T-cell (primary cell): ENCODE measurements around the gene CNTNAP2. TPM values are rescaled to one million over a fixed set of nuclear protein-coding genes. Genes with fewer than 3 reads are reported as not detected.

ENCODE experiments used
- ATAC-seq, 4 experiments: fragments of 200-7000 bp in 3 of 4; fragments of 150-1000 bp in 1 of 4; cut with Tn5 transposase; replicated peaks in 1 of 4; 1 replicate in 3 of 4; 2 replicates in 1 of 4; pipeline ENCODE4 v1.10.0; 2021; ENCODE audit warnings: moderate library complexity in 3 of 4, mild to moderate bottlenecking in 2 of 4, moderate number of reproducible peaks in 1 of 4
- CTCF ChIA-PET, 2 donors: fragments of 300-600 bp; sonication (Branson Sonifier 250); formaldehyde crosslinking; loops; one replicate each; lab custom pipeline; 2022; ENCODE audit warnings: antibody characterized with exemption in 2 of 2; lab: Charles Lee
- POLR2A ChIA-PET, 2 donors: fragments of 300-600 bp; sonication (Branson Sonifier 250); formaldehyde crosslinking; loops; one replicate each; lab custom pipeline; 2022; ENCODE audit warnings: antibody characterized with exemption in 2 of 2; lab: Charles Lee
- DNase-seq, 35 experiments: peaks; one replicate each; pipeline versions ENCODE4 v3.0.0 to v3.0.0-alpha.2; 2013 to 2023
- H3K27ac ChIP-seq: one replicate; pipeline ENCODE4 v1.5.1; 2013; ENCODE audit warnings: low read length
- H3K27me3 ChIP-seq, 2 experiments: replicated peaks in 1 of 2; 1 replicate in 1 of 2; 2 replicates in 1 of 2; pipeline versions ENCODE4 v1.6.1 to v1.7.0; 2013; ENCODE audit warnings: low read length in 1 of 2, mixed read lengths in 1 of 2; ENCODE audit not compliant: control insufficient read depth in 2 of 2, insufficient read depth in 2 of 2; ENCODE audit errors: extremely low read depth in 1 of 2
- H3K36me3 ChIP-seq, 2 donors: 1 replicate in 1 of 2; 2 replicates in 1 of 2; pipeline versions ENCODE4 v1.6.1 to v1.7.0; 2013; ENCODE audit warnings: low read length in 1 of 2; ENCODE audit not compliant: control insufficient read depth in 2 of 2, insufficient read depth in 1 of 2; ENCODE audit errors: extremely low read depth in 1 of 2
- H3K4me1 ChIP-seq, 2 experiments: 1 replicate in 1 of 2; 2 replicates in 1 of 2; pipeline versions ENCODE4 v1.6.1 to v1.7.0; 2013; ENCODE audit warnings: low read length in 2 of 2, mixed read lengths in 1 of 2; ENCODE audit not compliant: insufficient read depth in 2 of 2, control insufficient read depth in 1 of 2; ENCODE audit errors: extremely low read depth in 1 of 2
- H3K4me3 ChIP-seq, 2 donors: 1 replicate in 1 of 2; 2 replicates in 1 of 2; pipeline versions ENCODE4 v1.5.1 to v1.7.0; 2013; ENCODE audit warnings: mild to moderate bottlenecking in 2 of 2, low read length in 1 of 2, moderate library complexity in 1 of 2; ENCODE audit not compliant: control insufficient read depth in 1 of 2; ENCODE audit errors: extremely low read depth in 1 of 2
- H3K9me3 ChIP-seq: 2 replicates; pipeline ENCODE4 v1.7.0; 2013
- H3K27ac Mint-ChIP-seq, 2 donors: one replicate each; pipeline ENCODE4 v1.8.0; 2020 to 2021; ENCODE audit warnings: mild to moderate bottlenecking in 2 of 2, mixed read lengths in 2 of 2
- H3K27me3 Mint-ChIP-seq, 2 donors: one replicate each; pipeline ENCODE4 v1.8.0; 2021 to 2022; ENCODE audit warnings: mixed read lengths in 2 of 2
- H3K36me3 Mint-ChIP-seq: one replicate; pipeline ENCODE4 v1.8.0; 2021; ENCODE audit warnings: mixed read lengths
- H3K4me1 Mint-ChIP-seq, 3 donors: one replicate each; pipeline ENCODE4 v1.8.0; 2020 to 2022; ENCODE audit warnings: mixed read lengths in 3 of 3, mild to moderate bottlenecking in 1 of 3
- H3K4me3 Mint-ChIP-seq, 3 donors: one replicate each; pipeline ENCODE4 v1.8.0; 2020 to 2022; ENCODE audit warnings: mild to moderate bottlenecking in 3 of 3, mixed read lengths in 3 of 3, moderate library complexity in 3 of 3
- H3K9me3 Mint-ChIP-seq, 3 donors: one replicate each; pipeline ENCODE4 v1.8.0; 2020 to 2022; ENCODE audit warnings: mixed read lengths in 3 of 3
- WGBS: methylation state at CpG from one replicate; pipeline ENCODE4 v1.1.5; 2013; ENCODE audit warnings: missing lambda C conversion rate; ENCODE audit not compliant: insufficient coverage; 5-methylcytosine and 5-hydroxymethylcytosine counted together
- total RNA-seq, 35 experiments: library from RNA in 6 of 35; stranded (reverse) in 6 of 35; fragments of 120-200 nt in 1 of 35; gene quantifications; one replicate each; pipeline versions ENCODE4 v1.2.1 to v1.2.4 and lab custom pipeline; 2013 to 2026

The CNTNAP2 gene
- total RNA-seq, 5 donors from 2014 or later (not counting 1 experiment from before 2014, with no cell fraction given) = 0.15 to 0.72 (median 0.21) TPM

DNA sequence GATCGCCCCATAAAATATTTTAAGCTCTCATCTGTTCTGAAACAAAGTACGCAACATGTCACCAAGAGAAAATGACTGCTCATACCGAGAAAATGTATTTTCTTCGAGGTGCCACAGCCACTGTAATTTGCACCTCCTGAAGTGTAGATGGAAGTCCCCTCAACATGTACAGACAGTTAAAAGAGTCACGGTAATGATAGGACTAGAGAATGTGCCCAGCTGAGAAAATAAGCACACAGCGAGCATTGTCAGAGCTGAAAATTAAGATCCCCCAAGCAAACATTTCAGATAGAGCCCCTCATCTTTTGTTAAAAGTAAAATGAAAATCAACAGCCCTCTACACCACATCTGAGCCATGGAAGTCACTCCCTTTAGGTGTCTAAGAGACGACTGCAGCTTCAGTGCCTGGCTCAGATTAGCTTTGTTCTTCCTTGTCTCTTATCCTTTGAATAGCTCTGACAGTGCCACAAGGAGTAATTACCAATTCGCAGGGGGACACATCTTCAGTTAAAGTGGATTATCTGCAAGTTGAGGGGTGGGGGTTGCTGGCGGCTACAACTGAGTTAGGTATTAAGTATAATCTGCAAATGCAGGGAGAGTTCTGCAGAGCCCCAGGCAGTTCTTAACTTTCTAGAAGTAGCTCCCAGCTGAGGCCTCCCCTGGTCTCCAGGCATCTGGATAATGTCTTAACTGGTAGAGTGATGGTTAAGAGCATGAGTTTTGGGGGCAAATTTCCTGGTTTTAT is 2251.3 kb downstream of the CNTNAP2 start:
- Histone ChIP-seq H3K9me3 (no peaks in the 10 kb centered on the region), H3K4me3 (no peak overlapping the region), H3K27me3 (peaks cover 0 to 8% of the 10 kb centered on the region in 2 experiments), H3K27ac (no peak overlapping the region), H3K36me3 (no peaks in the 10 kb centered on the region), H3K4me1 (no peaks in the 10 kb centered on the region)
- H3K9me3 Mint-ChIP-seq = peaks cover 0 to 4% (median 0%) of the 10 kb centered on the region in 3 donors
- H3K27ac Mint-ChIP-seq = no peak overlapping the region
- H3K4me1 Mint-ChIP-seq = no peaks in the 10 kb centered on the region
- WGBS = 96% methylated on average over 5 of the region's 9 CpGs
- ChIA-PET CTCF (no interaction called here), POLR2A (no interaction called here)
- peaks cover 0 to 14% of the 10 kb centered on the region in 2 donors for H3K27me3 Mint-ChIP-seq
- no peaks in the 10 kb centered on the region for H3K36me3 Mint-ChIP-seq
- no peak overlapping the region for H3K4me3 Mint-ChIP-seq
- ATAC-seq (no peak), DNase-seq (no peak)

GRCh38 chr7:148368562-148368961 is 2252.0 kb downstream of the CNTNAP2 start:
- ChIA-PET CTCF (no interaction called here), POLR2A (no interaction called here)
- ATAC-seq = no peak
- WGBS = 91% methylated on average over 5 of the region's 10 CpGs
- no peaks in the 10 kb centered on the region for H3K4me1 Mint-ChIP-seq
- no peak overlapping the region for H3K4me3 Mint-ChIP-seq
- DNase-seq = no peak
- no peak overlapping the region for H3K27ac ChIP-seq
- H3K4me1 ChIP-seq = no peaks in the 10 kb centered on the region
- no peaks in the 10 kb centered on the region for H3K36me3 Mint-ChIP-seq
- no peaks in the 10 kb centered on the region for H3K9me3 ChIP-seq
- peaks cover 0 to 8% of the 10 kb centered on the region in 2 experiments for H3K27me3 ChIP-seq
- H3K27me3 Mint-ChIP-seq = peaks cover under 1 to 14% of the 10 kb centered on the region in 2 donors
- H3K9me3 Mint-ChIP-seq = peaks cover 0 to 4% (median 0%) of the 10 kb centered on the region in 3 donors
- H3K27ac Mint-ChIP-seq = no peak overlapping the region
- no peak overlapping the region for H3K4me3 ChIP-seq
- H3K36me3 ChIP-seq = no peaks in the 10 kb centered on the region

DNA sequence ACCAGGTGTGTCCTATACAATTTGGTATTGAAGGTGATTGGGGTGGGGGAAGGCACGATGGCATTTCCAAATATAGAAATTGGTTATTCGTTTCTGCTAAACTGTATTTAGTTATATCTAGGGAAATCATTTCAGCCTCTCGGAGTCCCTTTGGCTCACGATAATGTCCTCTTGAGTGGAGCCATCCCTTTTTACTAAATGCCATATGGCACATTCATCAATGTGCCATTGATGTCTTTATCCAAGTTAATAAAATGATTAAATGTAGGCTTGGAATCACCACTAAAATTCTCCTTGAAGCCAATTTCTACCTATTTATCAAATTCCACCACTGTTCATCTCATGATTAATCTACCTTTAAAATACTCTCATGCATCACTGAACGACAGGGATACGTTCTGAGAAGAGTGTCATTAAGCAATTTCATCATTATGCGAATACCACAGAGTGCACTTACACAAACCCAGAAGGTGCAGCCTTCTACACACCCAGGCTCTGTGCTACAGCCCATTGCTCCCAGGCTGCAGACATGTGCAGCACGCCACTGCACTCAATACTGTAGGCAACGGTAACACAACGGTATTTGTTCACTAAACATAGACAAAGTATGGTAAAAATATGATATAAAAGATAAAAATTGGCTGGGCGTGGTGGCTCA is 2254.8 kb downstream of the CNTNAP2 start:
- DNase-seq (no peak), ATAC-seq (no peak)
- Mint-ChIP-seq H3K4me3 (no peak overlapping the region), H3K27me3 (peaks cover 6 to 24% of the 10 kb centered on the region in 2 donors), H3K4me1 (no peaks in the 10 kb centered on the region), H3K36me3 (no peaks in the 10 kb centered on the region), H3K9me3 (peaks cover 0 to 4% (median 0%) of the 10 kb centered on the region in 3 donors), H3K27ac (no peak overlapping the region)
- Histone ChIP-seq H3K9me3 (no peaks in the 10 kb centered on the region), H3K27ac (no peak overlapping the region), H3K4me3 (no peak overlapping the region), H3K27me3 (peaks cover 0 to 8% of the 10 kb centered on the region in 2 experiments), H3K4me1 (no peaks in the 10 kb centered on the region), H3K36me3 (no peaks in the 10 kb centered on the region)
- CTCF ChIA-PET = no interaction called here
- POLR2A ChIA-PET = no interaction called here
- 90% methylated on average over 4 of the region's 11 CpGs for WGBS

DNA sequence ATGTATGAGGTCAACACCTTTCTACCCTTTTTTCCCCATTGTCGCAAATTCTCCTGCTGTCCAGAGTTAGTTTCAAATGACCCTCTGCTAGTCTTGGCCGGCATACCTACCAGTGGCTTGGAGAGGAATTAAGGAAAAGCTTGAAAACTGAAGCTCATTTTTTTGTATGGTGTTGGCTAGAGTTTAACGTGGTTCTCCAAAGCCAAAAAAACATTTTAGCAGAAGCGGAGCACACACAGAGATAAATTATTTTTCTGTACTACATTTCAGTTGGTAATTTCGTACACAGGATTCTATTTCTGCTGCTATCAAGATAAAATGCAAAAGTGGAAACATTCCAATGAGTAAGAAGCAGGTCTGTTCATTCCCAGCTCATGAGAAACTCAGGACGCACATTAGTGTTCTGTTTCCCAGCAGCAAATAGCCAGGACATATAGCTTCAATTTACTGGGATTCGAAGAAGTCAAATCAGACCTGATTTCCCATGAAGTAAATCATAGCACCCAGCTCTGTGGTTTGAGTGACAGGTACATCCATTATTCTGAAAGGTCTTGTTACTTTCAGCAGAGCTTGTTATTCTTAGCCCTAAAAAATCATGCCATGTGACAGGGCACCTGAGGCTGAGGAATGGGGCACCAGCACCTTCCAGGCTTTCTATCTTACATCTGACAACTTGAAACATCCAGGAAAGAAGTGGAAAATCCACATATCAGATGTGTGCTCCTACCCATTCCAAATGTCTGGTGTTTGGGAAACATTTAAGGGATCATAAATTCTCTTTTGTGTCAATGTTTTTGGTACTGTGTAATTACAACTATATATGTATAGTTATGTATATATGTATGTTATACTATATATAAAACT is 2258.0 kb downstream of the CNTNAP2 start:
- CTCF ChIA-PET = no interaction called here
- H3K4me1 Mint-ChIP-seq = no peaks in the 10 kb centered on the region
- POLR2A ChIA-PET = no interaction called here
- peaks cover 6 to 20% of the 10 kb centered on the region in 2 donors for H3K27me3 Mint-ChIP-seq
- no peaks in the 10 kb centered on the region for H3K36me3 Mint-ChIP-seq
- H3K9me3 Mint-ChIP-seq = no peaks in the 10 kb centered on the region
- no peaks in the 10 kb centered on the region for H3K36me3 ChIP-seq
- DNase-seq (no peak), ATAC-seq (no peak)
- H3K9me3 ChIP-seq = no peaks in the 10 kb centered on the region
- no peaks in the 10 kb centered on the region for H3K4me1 ChIP-seq
- peaks cover 0 to 12% of the 10 kb centered on the region in 2 experiments for H3K27me3 ChIP-seq
- no peak overlapping the region for H3K27ac Mint-ChIP-seq
- H3K4me3 ChIP-seq = no peak overlapping the region
- H3K27ac ChIP-seq = no peak overlapping the region
- no peak overlapping the region for H3K4me3 Mint-ChIP-seq
- 48% methylated on average over 2 of the region's 7 CpGs for WGBS

DNA sequence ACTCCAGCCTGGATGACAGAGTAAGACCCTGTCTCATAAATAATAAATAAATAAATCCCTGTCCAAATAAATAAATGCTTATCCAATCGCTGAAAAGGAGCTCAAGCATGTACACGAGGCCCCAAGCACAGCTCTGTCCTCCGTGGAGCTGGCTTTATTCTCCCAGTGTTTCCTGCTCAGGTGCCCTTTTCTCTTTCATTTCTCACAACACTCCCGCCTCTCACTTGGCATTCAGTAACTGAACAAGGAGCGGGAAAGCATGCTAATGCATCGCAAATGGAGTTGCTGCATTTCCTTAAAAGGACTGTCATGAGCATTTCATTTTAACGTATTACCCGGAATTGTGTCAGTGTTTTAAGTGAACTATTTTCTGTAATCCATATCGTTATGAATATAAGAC is 2263.1 kb downstream of the CNTNAP2 start:
- ATAC-seq (no peak), DNase-seq (no peak)
- Mint-ChIP-seq H3K27me3 (peaks cover 0 to 8% of the 10 kb centered on the region in 2 donors), H3K27ac (no peak overlapping the region), H3K9me3 (no peaks in the 10 kb centered on the region), H3K4me1 (no peaks in the 10 kb centered on the region), H3K36me3 (no peaks in the 10 kb centered on the region), H3K4me3 (no peak overlapping the region)
- 90% methylated on average over 4 of the region's 9 CpGs for WGBS
- Histone ChIP-seq H3K4me1 (no peaks in the 10 kb centered on the region), H3K36me3 (no peaks in the 10 kb centered on the region), H3K9me3 (no peaks in the 10 kb centered on the region), H3K27ac (no peak overlapping the region), H3K27me3 (peaks cover 0 to 8% of the 10 kb centered on the region in 2 experiments), H3K4me3 (no peak overlapping the region)
- CTCF ChIA-PET = no interaction called here
- POLR2A ChIA-PET = no interaction called here
